ENCODE measurements around the gene TXN2.
"Not testable (repeated sequence)": the region's sequence is repeated elsewhere in the genome, so short reads cannot be mapped to it uniquely, and the experiment has no call there.

The TXN2 gene, protein sequence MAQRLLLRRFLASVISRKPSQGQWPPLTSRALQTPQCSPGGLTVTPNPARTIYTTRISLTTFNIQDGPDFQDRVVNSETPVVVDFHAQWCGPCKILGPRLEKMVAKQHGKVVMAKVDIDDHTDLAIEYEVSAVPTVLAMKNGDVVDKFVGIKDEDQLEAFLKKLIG

DNA sequence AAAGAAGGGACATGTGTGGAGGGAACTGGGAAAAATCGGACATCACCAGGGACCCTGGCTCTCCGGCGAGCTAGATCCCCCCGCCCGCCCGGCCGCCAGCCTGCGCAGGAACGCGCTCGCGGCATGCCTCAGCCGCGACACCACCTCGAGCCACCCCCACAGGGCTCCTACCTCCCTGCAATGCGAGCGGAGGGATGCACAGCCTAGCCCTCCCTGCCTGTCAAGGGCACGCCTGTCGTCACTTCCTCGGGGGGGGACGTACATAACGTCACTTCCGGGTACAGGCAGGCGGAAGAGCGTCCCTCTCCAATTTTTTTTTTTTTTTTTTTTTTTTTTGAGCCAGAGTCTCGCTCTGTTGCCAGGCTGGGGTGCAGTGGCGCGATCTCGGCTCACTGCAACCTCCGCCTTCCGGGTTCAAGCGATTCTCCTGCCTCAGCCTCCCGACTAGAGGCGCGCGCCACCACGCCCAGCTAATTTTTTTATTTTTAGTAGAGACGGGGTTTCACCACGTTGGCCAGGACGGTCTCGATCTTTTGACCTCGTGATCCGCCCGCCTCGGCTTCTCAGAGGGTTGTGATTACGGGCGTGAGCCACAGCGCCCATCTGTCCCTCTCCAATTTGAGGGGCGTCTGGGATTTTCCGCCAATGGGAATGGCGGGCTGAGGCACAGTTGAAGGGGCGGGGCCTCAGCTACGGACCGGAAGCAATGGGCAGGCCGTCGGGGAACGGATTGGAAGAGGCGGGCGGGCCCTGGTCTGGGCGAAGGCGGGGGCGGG lies at the start of gene TXN2:
Gene TXN2, minus strand, starts transcription at position 248 of the 776 bp plus-strand sequence. CDS start 803 bp downstream, outside the sequence.
- H3K27me3 Mint-ChIP-seq, result no peaks in the 10 kb centered on the region
- H3K4me3 Mint-ChIP-seq, result peak within 1 kb of the TSS; percentile 100
- no peaks in the 10 kb centered on the region for H3K9me3 Mint-ChIP-seq (ENCODE audit: low read depth)
- peak within 1 kb of the TSS; percentile 98 for H3K27ac Mint-ChIP-seq
- H3K36me3 Mint-ChIP-seq, result peaks cover 7% of the 10 kb centered on the region
- peaks cover 21% of the 10 kb centered on the region for H3K4me1 Mint-ChIP-seq (ENCODE audit: low read depth)

- Mint-ChIP-seq H3K36me3 (peaks cover 12% of the 10 kb centered on the region), H3K9me3 (ENCODE audit: low read depth) (no peaks in the 10 kb centered on the region), H3K27ac (peak within 1 kb of the TSS; percentile 98), H3K4me3 (peak within 1 kb of the TSS; percentile 95), H3K27me3 (no peaks in the 10 kb centered on the region), H3K4me1 (ENCODE audit: low read depth) (peaks cover 21% of the 10 kb centered on the region)
Measured at GRCh38 chr22:36528795-36529751, 47.6 kb upstream of the TXN2 start, which contains the start of gene EIF3D. TSS of gene EIF3D (minus strand) at chr22:36529166. CDS start at chr22:36526121, 3,045 bp downstream.

DNA sequence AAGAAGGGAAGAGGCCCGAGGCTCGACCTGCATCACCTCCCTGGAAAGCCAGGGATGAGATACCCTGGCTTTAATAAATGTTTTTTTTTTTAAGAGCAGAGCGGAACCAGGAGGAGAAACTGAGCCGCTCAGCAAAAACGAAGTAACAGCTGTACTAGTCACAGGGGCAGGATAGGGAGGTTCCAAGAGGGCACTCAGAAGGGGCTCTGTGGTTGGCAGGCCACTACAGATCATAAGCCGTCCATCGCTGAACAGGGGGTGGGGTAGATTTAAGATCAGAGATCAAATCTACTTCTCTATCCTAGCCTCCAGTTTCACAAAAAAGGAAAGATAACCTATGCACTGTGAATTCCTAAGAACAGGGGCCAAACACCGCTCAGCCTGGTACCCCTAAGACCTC lies 46.9 kb upstream of the TXN2 start:
- H3K36me3 Mint-ChIP-seq, result peaks cover 12% of the 10 kb centered on the region
- H3K27me3 Mint-ChIP-seq, result no peaks in the 10 kb centered on the region
- H3K9me3 Mint-ChIP-seq (ENCODE audit: low read depth), result no peaks in the 10 kb centered on the region
- H3K27ac Mint-ChIP-seq, result peak overlapping the region; percentile 98
- peaks cover 21% of the 10 kb centered on the region for H3K4me1 Mint-ChIP-seq (ENCODE audit: low read depth)
- H3K4me3 Mint-ChIP-seq, result peak overlapping the region; percentile 95

DNA sequence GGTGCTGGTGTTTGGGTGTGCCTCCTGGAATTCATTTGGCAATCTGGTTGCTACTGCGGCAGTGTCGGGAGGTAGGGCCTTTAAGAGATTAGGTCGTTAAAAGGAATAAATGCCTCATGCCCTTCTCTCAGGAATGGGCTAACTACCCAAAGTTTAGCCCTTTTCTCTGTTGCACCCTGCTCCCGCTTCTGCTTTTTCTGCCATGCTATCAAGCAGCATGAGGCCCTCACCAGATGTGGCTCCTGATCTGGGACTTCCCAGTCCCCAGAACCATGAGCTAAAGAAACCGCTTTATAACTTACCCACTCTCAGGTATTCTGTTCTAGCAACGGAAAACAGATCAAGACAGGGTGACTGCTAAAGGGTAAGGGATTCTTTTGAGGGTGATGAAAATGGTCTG lies 41.2 kb upstream of the TXN2 start:
- H3K36me3 Mint-ChIP-seq, result peaks cover 14% of the 10 kb centered on the region
- no peaks in the 10 kb centered on the region for H3K9me3 Mint-ChIP-seq (ENCODE audit: low read depth)
- H3K27ac Mint-ChIP-seq, result no peak overlapping the region
- no peak overlapping the region for H3K4me3 Mint-ChIP-seq
- H3K27me3 Mint-ChIP-seq, result no peaks in the 10 kb centered on the region
- H3K4me1 Mint-ChIP-seq (ENCODE audit: low read depth), result peaks cover 13% of the 10 kb centered on the region

DNA sequence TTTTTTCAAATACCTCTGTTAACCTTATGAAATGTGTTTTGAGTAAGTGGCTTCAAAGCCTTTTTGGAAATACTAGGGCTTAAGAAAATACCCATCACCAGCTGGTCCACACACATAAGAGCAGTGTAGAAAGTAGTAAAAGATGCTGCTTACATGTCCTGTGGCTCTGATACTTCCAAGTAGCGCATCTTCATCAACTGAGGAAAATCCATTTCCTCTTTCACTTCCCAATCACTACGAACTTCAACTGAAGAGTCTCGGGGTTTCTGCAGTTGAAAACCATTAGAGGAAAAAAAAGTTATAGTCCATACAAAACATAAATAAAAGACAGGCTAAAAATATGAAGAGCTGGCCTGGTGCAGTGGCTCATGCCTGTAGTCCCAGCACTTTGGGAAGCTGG lies 39.0 kb upstream of the TXN2 start:
- Mint-ChIP-seq H3K9me3 (ENCODE audit: low read depth) (no peaks in the 10 kb centered on the region), H3K27me3 (no peaks in the 10 kb centered on the region), H3K4me3 (no peak overlapping the region), H3K4me1 (ENCODE audit: low read depth) (no peaks in the 10 kb centered on the region), H3K36me3 (peaks cover 10% of the 10 kb centered on the region), H3K27ac (no peak overlapping the region)

DNA sequence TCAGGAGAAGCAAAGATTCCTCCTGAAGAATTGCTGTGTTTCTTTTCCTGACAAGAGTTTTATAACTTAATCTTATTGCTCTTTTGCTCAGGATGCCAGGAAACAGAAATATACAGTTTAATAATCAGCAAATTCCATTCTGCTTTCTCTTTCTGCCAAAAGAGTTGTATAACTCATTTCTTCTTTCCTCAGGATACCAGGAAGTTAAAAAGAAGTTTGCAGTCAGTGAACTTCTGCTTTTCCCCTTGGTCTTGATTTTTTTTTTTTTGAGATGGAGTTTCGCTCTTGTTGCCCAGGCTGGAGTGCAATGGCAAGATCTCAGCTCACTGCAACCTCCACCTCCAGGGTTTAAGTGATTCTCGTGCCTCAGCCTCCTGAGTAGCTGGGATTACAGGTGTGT lies 38.5 kb upstream of the TXN2 start:
- not testable (repeated sequence) for H3K4me3 Mint-ChIP-seq; H3K36me3 Mint-ChIP-seq; H3K27me3 Mint-ChIP-seq; H3K4me1 Mint-ChIP-seq (ENCODE audit: low read depth); H3K9me3 Mint-ChIP-seq (ENCODE audit: low read depth); H3K27ac Mint-ChIP-seq

GRCh38 chr22:36514766-36515165 lies 33.3 kb upstream of the TXN2 start:
- Mint-ChIP-seq H3K4me3 (no peak overlapping the region), H3K27me3 (no peaks in the 10 kb centered on the region), H3K27ac (no peak overlapping the region), H3K9me3 (ENCODE audit: low read depth) (no peaks in the 10 kb centered on the region), H3K4me1 (ENCODE audit: low read depth) (peaks cover 4% of the 10 kb centered on the region), H3K36me3 (peaks cover 17% of the 10 kb centered on the region)

DNA sequence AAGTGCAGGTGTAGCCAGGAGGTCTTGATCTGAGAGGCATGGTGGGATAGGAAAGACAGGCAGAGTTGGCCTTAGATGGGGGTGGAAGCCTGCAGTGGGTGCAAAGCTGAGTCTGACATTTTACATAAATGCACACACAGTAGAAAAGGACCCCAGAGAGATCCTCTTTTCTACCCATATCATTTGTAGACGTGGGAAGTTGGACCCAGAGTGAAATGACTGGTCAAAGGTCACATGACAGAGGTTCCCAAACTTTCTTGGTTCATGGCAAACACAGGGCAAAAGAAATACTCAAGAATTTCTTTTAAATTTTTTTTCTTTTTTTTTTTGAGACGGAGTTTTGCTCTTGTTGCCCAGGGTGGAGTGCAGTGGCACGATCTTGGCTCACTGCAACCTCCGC lies 31.6 kb upstream of the TXN2 start:
- Mint-ChIP-seq H3K4me3 (no peak overlapping the region), H3K36me3 (peaks cover 17% of the 10 kb centered on the region), H3K9me3 (ENCODE audit: low read depth) (no peaks in the 10 kb centered on the region), H3K27me3 (no peaks in the 10 kb centered on the region), H3K27ac (peak overlapping the region; percentile 37), H3K4me1 (ENCODE audit: low read depth) (peaks cover 4% of the 10 kb centered on the region)

DNA sequence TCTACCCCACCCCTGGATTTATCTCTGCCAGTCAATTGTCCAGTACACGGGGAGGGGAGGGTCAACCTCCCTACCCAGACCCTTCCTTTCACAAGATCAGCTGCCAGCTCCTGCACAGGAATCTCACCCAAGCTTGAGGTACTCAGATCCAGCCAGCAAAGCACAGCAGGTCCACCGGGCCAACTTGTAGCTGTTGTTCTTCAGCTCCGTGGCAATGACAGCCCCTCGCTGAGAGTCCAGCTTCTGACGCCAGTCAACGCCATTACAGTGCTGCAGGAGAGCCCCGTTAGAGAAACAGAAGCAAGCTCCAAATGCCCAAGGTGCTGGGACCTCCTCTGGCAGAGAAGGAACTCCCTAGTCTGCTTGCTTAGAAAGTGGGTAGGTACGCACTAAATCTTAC lies 30.9 kb upstream of the TXN2 start:
- Mint-ChIP-seq H3K4me3 (no peak overlapping the region), H3K4me1 (ENCODE audit: low read depth) (peaks cover 8% of the 10 kb centered on the region), H3K27me3 (no peaks in the 10 kb centered on the region), H3K36me3 (peaks cover 17% of the 10 kb centered on the region), H3K27ac (peak overlapping the region; percentile 37), H3K9me3 (ENCODE audit: low read depth) (no peaks in the 10 kb centered on the region)

DNA sequence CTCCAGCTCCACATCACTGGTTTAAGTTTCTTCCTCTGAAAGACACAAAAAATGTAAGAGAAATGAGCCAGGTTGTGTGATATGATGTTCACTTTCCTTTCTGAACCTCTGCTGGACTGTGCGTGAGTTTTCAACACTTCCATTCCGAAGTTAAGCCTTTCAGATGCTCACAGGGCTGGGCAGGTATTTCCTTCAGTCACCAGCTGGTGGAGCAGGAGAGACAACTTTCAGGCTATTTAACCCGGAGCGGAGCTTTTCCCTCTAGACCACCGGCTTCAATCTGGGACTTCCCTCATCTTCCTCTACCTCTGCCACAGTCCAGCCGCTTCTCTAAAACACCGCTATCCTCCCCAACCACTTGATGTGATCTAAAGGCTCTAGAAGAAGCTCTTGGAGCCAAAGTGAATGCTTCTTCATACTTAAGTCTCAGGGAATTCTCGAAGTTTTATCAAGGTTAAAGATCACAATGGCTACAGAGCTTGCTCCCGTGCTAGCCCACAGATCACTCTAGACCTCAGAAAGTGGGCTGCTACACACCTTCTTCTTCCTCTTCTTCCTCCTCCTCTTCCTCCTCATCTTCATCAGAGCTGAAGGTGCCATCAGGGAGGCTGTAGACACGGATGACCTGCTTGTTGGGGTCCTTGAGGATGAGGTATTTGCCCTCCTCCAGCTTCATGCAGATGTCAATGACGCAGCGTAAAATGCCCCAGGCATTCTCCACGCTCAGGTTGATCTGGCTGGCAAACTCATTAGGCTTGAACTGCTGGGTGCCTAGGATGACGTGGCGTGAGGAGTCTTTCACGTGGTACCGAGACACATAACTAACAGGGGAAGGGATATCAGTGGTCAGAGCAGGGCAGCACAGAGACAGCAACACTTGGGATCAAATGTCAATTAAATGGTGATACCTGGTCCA lies 29.8 kb upstream of the TXN2 start:
- Mint-ChIP-seq H3K27me3 (no peaks in the 10 kb centered on the region), H3K9me3 (ENCODE audit: low read depth) (no peaks in the 10 kb centered on the region), H3K4me1 (ENCODE audit: low read depth) (peaks cover 10% of the 10 kb centered on the region), H3K4me3 (no peak overlapping the region), H3K27ac (peak overlapping the region; percentile 58), H3K36me3 (peaks cover 15% of the 10 kb centered on the region)

DNA sequence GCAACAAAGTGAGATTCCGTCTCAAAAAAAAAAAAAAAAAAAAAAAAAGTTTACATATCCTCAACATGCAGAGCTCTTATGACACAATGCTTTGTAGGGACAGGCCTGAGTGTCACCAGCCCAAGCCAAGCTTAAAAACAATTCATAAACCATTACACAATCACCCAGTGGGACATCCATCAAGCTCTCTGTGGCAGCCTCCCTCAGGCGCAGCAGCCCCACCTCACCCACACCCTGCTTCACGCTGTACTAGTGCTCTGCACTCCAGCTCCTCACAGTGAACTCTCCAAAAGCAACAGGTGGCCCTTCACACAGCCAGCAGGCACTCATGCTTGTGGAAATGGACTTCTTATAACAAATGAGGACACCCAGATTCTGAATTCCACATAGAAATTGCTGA lies 28.9 kb upstream of the TXN2 start:
- Mint-ChIP-seq H3K27ac (no peak overlapping the region), H3K36me3 (peaks cover 12% of the 10 kb centered on the region), H3K9me3 (ENCODE audit: low read depth) (no peaks in the 10 kb centered on the region), H3K27me3 (no peaks in the 10 kb centered on the region), H3K4me1 (ENCODE audit: low read depth) (peaks cover 13% of the 10 kb centered on the region), H3K4me3 (no peak overlapping the region)

GRCh38 chr22:36507518-36508010 lies 26.1 kb upstream of the TXN2 start:
- H3K27ac Mint-ChIP-seq, result peak overlapping the region; percentile 85

GRCh38 chr22:36506637-36507517 lies 25.4 kb upstream of the TXN2 start, which contains the start of gene FOXRED2:
TSS of gene FOXRED2 (minus strand) at chr22:36507040. CDS start at chr22:36506422, 618 bp downstream.
- H3K27me3 Mint-ChIP-seq, result no peaks in the 10 kb centered on the region
- peaks cover 14% of the 10 kb centered on the region for H3K4me1 Mint-ChIP-seq (ENCODE audit: low read depth)
- H3K9me3 Mint-ChIP-seq (ENCODE audit: low read depth), result no peaks in the 10 kb centered on the region
- peak within 1 kb of the TSS; percentile 85 for H3K27ac Mint-ChIP-seq
- H3K4me3 Mint-ChIP-seq, result peak within 1 kb of the TSS; percentile 80
- peaks cover 3% of the 10 kb centered on the region for H3K36me3 Mint-ChIP-seq

More at GRCh38 chr22:36507518-36508010, 26.1 kb upstream of the TXN2 start:
- peaks cover 3% of the 10 kb centered on the region for H3K36me3 Mint-ChIP-seq
- H3K4me3 Mint-ChIP-seq, result peak overlapping the region; percentile 80
- H3K27me3 Mint-ChIP-seq, result no peaks in the 10 kb centered on the region
- peaks cover 14% of the 10 kb centered on the region for H3K4me1 Mint-ChIP-seq (ENCODE audit: low read depth)
- no peaks in the 10 kb centered on the region for H3K9me3 Mint-ChIP-seq (ENCODE audit: low read depth)
